GM18502 (cell line): ENCODE results near the gene SPTA1.
"Not testable (repeated sequence)": the region's sequence is repeated elsewhere in the genome, so short reads cannot be mapped to it uniquely, and the experiment has no call there.

Experiments used
- ATAC-seq: cut with Tn5 transposase; IDR thresholded peaks from one replicate; pipeline ENCODE4 v1.9.1; 2021; ENCODE audit warnings: mild to moderate bottlenecking; ENCODE audit not compliant: unreplicated experiment, poor library complexity

SPTA1 gene

DNA sequence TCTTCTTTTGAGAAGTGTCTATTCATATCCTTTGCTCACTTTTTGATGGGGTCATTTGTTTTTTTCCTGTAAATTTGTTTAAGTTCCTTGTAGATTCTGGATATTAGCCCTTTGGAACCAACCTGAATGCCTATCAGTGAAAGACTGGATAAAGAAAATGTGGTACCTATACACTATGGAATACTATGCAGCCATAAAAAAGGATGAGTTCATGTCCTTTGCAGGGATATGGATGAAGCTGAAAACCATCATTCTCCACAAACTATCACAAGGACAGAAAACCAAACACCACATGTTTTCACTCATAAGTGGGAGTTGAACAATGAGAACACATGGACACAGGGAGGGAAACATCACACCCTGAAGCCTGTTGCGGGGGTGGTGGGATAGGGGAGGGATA, 1.8 kb upstream of the SPTA1 start:
- not testable (repeated sequence) for ATAC-seq

DNA sequence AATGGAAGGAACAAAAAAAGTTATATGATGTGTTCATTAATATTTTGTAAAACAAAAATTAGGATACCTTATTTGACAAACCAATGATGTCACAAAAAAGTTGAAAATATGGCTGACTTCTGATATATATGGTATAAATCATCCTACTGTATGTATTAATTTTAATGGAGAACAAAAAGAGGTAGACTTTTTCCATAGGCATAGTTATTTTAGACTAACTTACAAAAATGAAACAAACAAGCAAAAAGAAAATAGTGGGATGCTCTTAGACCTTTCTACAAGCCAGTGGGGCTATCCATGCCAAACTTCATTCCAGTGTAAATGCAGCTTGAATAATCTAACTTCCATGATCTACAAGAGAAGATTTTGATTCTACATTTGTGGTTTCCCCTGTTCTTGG, 522 bp upstream of the SPTA1 start:
- ATAC-seq: no peak

DNA sequence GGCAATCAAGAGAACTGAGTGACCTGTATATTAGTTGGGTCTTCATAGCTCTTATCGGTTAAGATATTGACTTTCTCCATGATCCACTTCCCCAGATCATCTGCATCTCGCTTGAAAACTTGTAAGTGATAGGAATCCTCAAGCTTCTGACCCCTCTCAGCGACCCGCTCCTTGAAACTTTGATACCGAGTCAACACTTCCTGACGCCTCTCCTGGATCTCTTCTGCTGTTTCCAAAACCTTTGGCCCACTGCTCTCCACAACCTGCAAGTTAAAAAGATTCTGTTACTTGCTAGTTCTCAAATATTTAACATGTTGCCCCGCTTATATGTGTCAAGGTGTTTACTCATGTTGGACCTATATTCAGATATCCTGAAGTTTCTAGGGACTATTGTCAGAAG, 1.4 kb downstream of the SPTA1 start:
- no peak for ATAC-seq

DNA sequence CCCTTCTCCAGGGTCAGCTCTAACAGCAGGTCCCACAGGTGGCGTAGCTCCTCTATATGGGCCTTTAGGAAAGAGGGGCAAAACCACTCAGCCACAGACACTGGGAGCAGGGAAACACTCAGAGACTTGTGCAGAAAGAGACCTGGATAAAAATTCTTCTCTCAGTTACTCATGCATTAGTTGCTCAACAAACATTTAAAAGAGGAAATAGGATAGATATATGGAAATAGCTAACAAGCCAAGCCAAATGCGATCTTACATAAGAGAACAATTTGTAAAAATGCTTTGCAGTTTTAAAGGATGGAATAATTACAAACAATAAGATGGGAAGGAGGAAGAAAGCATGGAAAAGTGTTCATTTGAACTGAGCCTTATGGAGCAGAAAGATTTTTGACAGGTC, 4.9 kb downstream of the SPTA1 start:
- ATAC-seq: no peak

DNA sequence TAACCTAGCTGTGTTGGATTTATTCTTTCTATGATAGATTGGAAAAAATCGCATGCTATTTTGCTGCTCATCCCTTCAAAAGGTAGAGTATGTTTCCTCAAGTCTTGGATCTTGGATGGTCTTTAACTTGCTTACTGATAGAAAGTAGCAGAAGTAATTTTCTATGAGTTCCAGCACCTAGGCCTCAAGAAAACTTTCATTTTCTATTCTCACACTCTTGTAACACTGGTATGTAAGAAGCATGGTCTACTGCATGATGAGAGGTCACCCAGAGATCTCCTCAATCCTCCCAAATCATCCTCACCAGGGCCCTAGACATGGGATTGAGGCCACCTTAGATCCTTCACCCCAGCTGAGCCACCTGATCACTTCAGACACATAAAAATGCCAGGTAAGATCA, 7.2 kb downstream of the SPTA1 start:
- no peak for ATAC-seq

DNA sequence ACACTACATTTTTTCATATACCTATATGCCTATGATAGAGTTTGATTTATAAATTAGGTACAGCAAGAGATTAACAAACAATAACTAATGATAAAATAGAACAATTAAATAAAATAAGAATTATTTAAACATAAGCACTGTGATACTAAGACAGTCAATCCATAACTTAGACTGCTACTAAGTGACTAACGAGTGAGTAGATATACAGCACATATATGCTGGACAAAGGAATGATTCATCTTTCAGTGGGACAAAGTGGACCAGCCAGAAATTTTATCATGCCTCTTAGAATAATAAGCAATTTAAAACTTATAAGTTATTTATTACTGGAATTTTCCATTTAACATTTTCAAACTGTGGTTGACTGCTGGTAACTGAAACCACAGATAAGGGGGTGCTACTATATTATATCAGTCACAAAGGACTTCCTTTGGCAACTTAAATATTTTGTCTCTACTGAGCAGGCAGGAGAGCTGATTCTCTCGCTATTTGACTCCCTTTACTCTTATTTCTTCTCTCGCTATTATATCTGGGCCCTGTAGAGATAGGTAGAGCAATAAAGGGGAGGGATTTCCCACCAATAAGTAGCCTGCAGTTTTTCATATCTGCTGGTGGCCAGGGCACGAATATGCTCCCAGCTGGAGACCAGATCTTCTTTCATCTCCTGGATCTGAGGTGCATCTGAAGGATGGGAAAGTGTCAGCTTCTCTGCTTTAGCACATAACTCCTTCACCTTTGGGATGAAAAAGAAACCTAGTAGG, 10.8 kb downstream of the SPTA1 start:
- ATAC-seq: no peak

DNA sequence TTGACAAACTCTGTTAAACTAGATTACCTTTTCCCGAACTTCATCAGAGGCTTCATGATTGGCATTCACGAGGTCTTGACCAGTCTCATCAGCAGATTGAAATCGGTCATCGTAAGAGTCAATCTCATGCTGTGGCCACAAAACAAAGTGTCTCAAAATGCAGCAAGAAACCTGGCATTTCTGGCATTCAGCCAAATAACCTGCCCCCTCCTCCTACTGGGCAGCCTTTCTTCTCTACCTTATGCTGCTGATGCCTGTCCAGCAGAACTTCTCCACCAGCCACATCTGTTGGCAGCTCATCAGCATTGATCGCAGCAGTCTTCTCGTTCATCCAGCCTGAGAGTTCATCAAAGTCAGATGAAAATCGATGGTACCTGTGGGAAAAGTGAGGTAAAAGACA, 12.2 kb downstream of the SPTA1 start:
- no peak for ATAC-seq

DNA sequence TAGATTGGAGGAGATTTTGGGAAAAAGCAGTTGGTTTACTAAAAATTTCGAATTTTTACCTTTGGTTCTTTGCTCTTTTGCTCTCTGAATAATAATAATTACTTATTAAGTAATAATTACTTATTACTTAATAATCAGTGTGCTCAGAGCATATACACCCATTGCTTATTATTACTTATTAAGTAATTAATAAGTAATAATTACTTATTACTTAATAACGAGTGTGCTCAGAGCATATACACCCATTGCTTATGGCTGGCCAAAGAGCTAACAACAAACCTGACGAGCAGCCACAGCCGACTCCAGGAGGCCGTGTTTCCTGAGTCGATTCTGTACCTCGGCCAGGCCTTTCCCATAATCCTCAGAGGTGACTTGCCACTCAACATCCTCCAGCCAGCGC, 20.5 kb downstream of the SPTA1 start:
- ATAC-seq: no peak

DNA sequence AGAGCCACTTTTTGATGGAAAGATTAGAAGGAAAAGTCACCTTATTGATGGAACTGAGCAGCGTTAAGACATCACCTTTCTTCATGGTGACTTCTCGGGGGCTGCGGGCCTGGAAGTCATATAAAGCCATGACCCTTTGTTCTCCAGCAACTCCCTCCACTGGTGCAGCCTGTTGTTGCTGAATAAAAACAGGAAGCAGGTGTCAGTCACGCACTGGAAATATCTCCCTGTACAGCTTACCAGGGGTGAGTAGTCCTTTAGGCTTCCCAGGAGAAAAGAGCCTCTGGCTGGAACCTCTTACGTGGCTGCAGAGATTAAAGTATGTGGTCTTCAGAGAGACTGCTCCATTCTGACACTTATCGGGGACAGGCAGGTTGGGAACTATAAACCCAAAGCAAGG, 31.9 kb downstream of the SPTA1 start:
- no peak for ATAC-seq

DNA sequence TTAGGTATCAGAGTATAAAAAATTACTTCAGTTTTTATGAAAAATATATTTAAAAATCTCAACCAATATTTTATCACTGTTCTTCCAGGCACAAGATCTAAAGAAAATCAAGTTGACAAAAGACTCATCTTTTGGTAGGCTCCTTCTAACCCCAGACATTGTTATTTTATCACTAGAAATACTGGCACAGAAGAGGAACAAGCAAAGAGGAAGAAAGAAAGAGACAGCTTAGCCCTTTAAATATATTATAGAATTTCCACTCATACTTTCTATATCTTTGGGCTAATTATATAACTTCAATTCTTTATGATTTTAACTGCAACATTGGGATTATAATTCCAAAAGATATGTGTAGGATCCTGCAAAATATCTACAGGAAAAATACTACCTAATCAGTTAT, 32.4 kb downstream of the SPTA1 start:
- ATAC-seq: no peak

DNA sequence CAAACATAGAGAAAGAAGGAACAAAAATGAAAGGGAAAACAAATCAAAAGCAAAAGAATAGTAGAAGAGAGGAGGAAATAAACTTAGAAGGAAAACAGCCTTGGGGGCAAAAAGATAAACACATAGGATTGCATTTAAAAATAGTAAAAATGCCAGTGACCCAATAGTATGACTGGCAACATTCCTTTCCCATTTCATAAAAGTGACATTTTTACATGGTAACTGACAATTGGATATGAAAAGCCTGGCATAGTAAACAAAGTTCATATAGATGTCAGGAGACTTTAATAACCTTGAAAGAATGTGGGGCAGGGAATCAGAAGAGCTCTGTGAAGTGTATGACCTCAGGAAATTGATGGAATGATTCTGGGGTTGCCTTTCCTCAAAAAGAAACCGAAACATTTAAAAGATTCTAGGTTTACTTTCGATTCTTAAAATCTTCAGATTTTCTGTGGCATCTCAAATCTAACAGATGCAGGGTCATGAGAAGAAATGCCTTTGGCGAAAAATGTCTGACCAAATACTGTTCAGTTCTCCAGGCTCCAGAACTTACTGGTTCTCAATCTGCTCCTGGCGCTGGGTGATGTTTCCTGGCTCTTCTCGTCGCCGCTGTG, 33.7 kb downstream of the SPTA1 start:
- no peak for ATAC-seq

DNA sequence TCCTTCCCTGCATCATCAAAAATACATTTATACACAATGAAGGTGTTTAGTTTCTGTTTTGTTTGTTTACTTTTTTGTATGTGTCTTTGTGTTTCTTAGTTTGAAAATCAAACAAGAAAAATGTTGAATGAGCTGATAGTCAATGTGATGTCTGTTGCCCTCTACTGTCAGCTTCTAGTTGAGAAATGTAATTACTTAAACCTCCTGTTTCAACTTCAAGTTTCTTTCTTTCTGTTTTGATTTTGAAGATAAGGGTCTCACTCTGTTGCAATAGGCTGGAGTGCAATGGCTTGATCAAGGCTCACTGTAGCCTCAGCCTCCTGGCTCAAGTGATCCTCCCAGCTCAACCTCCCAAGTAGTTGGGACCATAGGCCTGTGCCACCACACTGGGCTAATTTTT, 37.5 kb downstream of the SPTA1 start:
- no peak for ATAC-seq

DNA sequence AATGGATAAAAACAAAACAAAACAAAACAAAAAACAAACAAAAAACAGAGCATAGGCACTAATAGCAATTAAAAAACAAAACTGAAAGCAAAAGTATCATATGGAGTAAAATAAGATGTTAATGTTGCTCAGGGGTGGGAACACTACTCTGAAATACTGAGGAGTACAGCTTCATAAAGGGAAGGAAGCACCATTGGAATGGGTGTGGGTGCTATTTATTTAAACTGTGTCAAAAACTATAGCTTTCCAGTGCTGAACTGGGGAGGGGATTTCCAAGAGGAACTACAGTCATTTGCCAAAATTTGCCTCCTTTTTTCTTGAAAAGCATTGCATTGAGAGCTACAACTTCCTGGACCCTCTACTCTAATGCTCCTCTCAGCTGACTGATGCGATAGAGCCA, 40.0 kb downstream of the SPTA1 start:
- ATAC-seq: no peak

DNA sequence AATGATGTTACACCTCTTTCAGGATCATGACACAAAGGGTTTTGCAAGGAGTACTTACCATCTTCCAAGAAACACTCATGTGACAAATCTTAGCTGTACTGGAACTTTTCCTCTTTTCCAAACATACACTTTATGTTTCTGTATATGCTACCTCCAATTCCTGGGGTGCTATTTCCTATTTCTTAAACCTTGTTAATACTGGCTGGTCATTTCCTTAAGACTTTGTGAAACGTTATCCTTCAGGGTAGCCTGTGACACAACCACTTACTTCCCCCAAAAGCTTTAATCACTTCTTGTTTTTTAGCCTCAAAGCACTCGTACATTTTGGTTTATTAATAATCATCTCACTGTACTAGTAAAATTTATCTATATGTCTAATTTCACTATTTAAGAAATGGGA, 42.1 kb downstream of the SPTA1 start:
- no peak for ATAC-seq

DNA sequence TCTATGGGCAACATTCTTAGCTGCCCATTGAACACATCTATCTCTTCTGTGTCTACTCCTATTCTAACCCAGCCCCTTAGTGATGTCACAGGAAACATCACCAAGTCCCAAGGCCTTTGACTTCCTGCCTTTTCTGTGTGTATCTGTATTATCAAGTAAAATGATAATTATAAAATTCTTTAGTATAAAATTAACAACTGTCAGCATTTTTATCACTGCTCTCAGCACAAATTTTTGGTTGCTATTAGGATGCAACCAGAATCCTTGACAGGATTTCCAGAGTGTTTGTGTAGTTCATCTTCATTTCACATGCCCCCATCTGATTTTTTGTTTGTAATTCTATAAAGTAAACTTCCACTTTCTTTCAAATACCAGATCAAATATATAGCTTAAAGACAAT, 47.6 kb downstream of the SPTA1 start:
- ATAC-seq: no peak

DNA sequence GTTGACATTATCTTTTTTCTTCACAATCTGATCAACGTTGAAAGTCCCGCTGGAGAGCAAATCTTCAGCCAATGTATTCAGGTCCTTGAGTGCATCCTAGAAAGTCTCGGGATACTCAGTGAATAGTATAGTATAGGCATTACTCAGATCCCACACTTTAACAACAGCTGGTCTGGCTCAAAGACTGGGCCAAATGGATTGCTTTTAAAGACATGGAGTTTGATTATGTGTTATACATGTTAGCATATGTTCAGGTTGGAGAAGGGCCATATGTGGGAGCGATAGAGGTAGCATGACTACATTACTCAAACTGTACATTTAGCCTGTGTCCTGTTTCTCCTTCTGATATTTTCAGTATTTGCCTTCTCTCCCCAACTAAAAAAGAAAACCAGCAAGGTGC, 48.4 kb downstream of the SPTA1 start:
- no peak for ATAC-seq

DNA sequence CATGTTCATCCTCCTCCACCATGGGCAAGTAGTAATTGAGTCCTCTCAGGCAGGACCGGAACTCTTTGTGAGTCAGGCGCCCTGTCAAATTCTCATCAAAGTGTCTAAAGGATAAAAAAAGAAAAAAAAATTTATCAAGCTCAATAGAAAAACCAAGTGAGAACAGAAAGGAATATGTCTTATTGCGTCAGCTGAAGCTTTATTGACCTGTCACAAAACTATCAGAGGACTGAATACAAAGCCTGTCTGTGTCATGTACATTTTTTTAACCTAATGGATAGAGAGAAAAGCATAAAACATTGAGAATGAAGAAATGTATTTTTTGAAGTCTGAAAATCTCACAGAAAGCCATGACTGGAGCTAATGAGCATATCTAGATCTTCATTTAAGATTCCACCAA, 72.8 kb downstream of the SPTA1 start:
- ATAC-seq: no peak

DNA sequence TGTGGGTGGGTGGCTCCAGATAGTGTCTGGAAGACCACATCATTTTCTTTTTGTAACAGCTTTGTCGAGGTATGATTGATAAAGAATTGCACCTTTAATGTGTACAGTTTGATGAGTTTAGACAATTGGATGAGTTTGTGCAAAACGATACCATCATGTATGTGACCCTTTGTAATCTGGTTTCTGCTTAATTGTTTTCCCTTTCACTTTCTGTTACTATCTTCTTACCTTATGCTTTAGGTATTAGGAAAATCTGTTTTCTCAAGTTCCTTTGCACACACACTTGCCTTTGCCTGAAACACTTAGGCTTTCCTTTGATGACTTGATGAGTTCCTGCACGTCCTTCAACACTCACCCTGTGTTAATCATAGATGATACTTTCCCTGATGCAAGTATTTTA, 74.6 kb downstream of the SPTA1 start:
- no peak for ATAC-seq

DNA sequence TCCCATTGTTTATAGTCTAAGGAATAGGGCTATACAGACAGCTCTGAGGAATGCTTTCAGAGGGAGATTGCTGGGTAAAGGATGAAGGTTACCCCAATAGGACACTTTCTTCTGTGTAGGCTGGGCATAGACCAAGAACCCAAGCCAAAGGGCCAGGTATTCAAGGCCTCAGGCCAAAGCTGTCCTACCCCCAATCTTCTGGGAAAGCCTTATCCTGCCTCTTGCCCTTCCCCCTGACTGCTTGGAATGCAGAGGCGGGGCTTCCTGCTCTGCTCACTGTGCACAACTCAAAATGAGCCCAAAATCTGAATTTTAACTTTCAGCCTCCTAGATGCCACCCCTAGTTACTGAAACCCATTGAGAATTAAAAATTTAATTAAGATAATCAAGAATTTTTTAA, 79.2 kb downstream of the SPTA1 start:
- ATAC-seq: no peak

DNA sequence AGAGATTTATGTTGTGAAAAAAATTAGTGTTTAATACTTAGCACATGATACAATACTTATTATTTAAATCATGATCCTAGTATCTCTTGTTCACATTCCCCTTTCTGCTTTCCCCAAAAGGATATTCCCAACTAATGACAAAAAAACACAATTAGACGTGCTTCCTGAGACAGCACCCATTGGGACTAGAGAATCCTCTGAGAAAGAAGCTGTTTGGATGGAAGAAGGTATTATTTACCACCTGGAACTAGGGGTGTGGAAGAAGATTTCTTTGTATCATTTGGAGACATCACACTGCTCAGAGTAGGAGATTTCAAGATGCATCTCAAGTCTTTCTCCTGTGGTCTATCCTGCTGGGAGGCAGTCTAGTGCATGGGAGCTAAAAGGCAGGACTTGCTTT, 81.5 kb downstream of the SPTA1 start, which contains the start of gene OR10Z1:
OR10Z1 (plus strand) TSS at position 301 of the 400 bp plus-strand sequence. CDS start 1,171 bp downstream, outside the sequence.
- ATAC-seq: no peak

DNA sequence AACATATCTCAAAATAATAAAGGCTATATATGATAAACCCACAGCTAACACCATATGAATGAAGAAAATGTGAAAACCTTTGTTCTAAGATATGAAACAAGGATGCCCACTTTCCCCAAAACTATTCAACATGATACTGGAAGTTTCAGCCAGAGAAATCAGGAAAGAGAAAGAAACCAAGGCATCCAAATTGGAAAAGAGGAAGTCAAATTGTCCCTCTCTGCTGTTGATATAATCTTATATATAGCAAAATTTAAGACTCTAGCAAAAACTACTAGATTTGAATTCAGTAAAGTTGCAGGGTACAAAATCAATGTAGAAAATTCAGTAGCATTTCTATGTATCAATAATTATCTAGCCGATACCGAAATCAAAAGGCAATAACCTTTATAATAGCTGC, 85.8 kb downstream of the SPTA1 start:
- ATAC-seq: no peak

DNA sequence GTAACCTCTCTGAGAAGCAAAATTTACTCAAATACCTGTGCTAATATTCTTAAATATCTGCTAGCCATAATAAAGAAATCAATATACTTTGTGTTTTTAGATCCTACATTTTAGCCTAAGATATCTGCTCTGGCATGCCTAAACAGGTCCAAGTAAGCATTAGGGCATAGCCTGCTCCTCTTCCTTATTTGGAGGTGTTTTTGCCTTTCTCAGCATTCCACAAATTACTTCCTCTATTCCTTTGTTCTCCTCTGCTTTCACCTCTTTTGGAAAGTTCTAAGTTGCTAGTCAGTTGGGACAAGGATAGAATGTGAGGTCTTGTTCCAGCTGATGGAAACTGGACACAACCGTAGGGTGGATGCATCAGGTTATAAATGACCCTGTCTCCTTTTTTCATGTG, 99.6 kb downstream of the SPTA1 start:
- no peak for ATAC-seq
